Activated CD4-positive, alpha-beta T cell treated with anti-CD3 and anti-CD28 coated beads for 1 hour (primary cell): ENCODE results near the gene PSMB7.

Experiments used
- DNase-seq: peaks from one replicate; pipeline ENCODE4 v3.0.0-alpha.2; 2020

The PSMB7 gene

DNA sequence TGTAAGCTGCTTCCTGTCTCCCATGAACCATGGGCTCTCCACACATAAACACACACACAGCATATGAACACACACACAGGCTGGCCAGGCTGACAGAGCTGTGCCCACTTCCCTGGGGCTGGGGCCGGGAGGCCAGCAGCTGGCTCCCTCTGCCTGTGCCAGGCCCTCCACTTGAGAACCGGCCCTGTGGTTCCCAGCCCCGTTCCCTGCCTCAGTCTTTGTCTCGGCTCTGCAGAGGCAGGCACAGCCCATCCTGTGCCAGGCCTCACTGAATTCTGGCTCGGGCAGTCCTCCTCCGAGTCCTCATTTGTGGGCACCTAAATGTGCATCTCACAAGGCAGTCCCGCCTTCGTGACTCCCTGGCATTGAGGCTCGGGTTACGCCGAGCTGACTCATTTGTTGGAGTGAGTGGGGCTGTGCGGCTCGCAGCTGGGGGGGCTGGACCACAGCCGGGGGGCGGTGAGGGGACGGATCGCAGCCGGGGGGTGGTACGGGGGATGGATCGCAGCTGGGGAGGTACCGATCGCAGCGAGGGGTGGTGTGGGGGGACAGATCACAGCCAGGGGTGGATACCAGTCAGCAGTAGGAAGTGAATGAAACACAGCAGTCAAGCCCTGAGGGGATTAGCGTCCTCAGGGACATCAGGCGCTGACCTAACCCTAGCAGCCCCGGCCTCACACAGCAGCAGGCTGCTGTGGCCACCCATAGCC lies 72.3 kb downstream of the PSMB7 start:
- DNase-seq, result no peak

DNA sequence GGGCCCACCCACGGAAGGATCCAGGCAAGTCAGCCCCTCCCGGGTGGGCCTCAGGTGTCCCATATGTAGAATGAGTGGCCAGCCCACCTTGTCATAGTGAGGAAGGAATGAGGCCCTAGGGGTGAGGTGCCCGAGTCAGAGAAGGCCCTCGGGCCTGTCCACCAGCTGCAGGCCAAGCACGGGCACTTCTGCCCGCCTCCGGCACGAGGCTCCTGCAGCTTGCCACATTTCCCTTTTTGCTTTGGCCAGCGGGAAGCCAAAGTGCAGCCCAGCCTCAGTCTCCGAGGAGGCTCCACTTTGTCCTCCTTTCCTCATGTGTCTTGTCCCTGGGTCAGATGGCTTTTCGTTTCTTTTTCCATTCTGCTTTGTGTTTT lies 72.9 kb downstream of the PSMB7 start:
- DNase-seq, result no peak

DNA sequence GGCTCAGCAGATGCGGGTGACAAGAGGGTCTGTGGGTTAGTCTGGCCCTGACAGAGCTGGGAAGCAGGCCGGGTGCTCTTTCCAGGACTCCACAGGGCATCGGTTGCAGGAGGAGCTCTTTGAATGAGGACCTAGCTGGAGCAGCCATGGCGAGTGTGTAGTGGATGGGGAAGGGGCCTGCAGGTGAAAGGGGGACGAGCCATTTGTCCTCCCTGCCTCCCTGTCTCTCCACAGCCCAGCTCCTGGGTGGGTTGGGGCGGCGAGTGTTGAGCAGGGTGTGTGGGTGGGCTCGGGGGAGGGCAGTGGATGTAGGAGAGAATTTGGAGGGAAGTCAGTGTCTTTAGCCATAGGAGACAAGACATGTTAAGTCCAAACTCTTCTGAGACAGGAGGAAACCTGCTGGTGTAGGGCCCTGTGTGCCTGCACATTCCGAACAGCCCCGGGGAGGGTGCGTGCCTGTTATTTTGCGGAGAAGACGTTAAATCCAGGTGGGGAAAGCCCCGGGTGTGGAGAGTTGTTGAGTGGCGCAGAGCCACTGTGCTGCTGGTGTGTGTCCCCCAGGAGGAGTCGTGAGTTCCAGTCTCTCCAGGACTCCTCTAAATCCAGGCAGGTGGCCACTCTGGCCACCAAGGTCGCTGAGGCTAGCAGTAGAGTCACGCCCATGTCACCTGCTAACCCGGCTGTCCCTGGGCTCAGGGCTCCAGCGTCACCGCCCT lies 73.6 kb downstream of the PSMB7 start:
- no peak for DNase-seq

DNA sequence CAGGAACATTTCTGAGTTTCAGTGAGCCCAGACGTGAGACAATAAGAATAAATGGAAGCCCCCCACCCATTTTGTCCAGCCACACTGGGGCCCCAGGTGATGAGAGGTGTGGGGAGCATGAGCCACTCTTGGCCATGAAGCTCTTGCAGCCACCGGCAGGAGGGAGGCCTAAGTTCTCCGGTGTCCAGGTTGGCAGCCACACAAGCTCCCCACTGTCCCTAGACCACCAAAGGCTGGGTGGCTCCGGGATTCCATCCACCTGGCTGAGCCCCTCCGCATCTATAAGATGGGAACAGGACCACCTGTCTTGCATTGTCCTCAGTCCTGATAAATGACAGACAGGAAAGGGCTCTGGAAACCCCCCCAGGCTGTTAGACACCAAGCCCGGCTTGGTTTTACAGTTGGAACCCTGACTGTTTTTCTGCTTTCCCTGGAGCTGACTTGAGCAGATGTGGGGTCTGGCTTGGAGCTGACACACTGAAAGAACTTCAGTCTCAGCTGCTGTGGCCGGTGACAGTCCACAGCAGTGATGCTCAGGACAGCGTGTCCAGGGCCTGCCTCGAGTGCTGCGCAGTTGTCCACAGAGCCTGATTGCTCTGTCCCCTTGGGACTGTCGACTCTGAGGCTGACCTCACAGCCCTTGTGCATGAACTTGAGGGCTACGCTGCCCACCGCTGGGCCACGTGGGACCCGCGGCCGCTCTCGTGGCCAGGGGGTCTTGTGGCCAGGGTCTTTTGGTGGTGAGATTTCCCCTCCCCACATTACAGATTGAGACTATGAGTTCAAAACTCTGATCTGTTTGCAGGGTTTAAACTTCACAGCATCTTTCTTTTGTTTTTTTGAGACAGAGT lies 74.8 kb downstream of the PSMB7 start:
- no peak for DNase-seq

DNA sequence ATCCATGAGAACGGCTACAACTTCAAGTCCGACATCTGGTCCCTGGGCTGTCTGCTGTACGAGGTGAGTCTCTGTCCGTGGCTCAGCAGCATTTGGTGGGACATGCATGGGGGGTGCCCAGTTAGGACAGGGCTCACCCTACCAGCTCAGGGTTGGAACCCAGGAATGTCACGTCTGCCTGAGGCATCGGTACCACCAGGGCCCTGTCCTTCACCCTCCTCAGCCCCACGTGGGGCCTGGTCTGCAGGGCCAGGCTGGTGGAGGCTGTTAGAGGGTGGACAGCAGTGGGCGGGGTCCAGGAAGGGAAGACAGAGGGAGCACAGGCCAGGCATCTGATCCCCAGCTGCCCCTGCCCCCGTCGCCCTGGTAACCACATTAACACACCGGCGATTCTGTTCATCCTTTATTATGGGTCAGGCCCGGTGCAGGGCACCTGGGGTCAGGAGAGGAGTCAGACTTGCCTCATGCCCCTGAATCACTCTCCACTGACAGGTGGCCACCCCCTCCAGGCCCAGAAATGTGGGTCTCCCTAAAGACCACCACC lies 75.6 kb downstream of the PSMB7 start:
- no peak for DNase-seq

DNA sequence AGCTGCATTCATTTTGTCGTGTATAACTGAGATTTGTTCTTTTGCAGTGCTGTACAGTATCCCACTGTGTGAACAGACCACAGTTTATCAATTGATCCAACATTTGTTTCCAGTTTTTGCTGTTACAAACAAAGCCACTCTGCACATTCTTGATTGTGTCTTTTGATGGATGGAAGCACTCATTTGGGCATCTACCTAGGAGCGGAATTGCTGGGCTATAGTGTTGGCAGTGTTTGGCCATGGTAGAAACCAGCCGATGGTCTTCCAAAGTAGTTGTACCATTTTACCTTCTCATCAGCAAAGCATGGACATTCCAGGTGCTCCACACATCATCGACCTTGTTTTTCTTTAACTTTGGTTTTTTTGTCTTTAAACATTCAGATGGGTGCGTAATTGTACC lies 77.7 kb downstream of the PSMB7 start:
- DNase-seq, result no peak

GRCh38 chr9:124335320-124335707 lies 79.9 kb downstream of the PSMB7 start:
- DNase-seq, result no peak

DNA sequence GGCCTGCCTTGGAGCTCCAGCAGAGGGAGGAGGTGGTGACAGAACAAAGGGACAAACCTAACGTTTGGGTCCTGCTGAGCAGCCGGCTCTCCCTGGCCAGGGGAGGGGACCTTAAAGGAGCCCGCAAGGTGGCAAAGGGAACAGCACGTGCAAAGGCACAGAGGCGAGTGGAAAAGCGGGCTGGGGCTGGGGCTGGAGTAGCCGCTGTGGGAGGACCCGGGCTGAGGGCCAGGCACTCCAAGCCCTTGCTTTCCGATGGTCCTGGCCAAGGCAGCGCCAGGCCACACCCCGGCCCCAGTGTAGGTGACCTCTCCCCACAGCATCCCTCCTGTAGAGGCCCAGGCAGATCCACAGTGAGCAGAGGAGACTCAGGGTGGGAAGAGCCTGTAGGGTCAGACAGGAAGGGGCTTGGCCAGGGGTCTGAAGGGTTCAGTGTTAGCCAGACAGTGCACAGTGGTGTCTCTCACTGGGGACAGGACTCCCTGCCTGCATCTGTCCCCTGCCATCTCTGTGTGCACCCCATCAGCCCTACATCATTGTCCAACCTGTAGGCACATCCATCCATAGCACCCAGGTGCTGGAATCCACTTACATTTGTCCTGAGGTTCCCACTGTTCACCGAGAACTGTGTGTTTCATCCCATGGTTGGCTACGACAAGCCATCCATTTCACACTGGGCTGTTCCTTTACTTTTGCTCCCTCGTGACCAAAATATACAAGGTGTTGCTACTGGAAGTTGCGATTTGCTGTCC lies 80.5 kb downstream of the PSMB7 start:
- no peak for DNase-seq

GRCh38 chr9:124333203-124333579 lies 82.1 kb downstream of the PSMB7 start:
- DNase-seq, result no peak

DNA sequence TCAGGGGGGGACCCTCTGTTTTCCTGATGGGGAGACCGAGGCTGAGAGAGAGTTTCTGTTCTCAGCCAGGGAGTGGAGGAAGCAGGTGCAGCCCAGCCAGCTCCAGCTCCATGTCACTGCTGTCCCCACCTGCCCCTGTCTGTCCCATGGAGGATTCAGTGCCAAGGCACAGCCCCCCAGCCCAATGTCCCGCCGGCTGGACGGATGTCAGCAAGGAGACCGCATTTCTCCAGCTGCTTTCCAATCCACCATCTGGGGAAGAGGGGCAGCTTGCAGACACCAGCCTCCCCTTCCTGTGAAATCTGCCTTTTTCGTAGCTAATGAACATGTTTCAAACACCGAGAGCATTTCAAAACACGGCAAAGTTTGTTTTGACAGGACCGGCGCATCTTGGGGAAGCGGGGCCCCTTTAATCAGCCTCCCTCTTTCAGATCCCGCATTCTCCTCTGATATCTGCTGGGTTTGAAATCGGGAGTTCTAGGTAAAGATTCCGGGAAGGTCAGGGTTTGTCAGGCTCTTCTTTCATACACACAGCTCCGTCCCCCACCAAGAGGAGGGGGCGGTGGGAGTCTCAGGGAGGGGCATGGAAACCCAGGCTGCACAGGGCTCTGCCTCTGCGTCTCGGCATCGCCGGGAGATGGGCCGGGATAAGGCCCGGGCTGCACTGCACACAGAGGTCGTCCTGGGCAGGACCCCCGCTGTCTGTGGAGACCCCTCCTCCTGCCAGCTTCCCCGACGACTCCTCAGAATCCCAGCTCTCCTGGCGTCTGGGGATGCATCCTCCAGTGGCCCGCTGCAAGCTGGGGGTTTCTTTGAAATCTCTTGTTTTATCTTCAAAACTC lies 82.7 kb downstream of the PSMB7 start:
- DNase-seq, result no peak

GRCh38 chr9:124331580-124331979 lies 83.7 kb downstream of the PSMB7 start:
- DNase-seq, result no peak

- no peak for DNase-seq
Observed at GRCh38 chr9:124330011-124330697, 85.1 kb downstream of the PSMB7 start.

DNA sequence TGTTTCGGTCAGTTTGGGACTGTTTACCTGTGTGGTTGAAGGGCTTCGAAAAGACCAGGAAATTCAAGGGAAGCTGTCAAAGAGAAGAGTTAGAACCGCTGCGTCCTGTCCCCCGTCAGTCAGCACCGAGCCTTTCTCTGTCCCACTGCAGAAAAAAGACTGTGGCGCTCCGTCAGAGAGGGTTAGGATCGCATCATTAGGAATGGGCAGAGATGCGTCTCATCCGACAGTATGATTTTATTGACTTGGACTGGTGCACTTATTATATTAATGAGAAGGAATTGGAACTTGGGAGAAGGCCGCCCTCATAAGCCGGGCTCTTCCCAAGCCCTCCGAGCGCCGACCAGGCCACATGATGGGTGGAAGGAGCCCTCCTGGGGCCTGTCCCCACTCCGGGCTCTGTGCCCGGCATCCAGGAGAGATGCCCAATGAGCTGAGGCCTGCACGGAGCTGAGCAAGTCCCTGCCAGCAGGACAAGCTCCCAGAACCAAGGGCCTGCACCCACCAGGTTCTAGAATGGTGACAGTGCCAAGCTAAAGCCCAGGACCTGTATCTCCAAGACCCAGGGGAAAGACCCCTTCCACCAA lies 85.9 kb downstream of the PSMB7 start:
- no peak for DNase-seq

DNA sequence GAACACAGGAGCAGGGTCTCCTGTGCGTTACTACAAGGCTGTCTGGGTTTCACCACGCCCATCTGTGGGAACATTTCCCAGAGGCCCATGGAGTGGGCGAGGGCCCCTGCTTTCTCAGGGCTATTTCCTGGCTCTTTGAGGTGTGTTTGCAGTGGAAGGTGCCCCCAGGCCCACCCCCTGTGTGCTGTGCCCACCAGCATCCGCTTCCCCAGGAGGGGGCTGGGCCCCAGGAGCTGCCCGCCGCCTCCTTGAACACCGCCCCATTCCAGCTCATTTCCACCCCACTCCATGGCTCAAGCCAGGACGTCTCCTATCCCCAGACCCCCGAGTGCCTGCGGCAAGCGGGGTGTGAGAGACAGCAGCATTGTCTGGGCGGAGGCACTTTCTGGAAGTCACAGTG lies 87.0 kb downstream of the PSMB7 start:
- no peak for DNase-seq

DNA sequence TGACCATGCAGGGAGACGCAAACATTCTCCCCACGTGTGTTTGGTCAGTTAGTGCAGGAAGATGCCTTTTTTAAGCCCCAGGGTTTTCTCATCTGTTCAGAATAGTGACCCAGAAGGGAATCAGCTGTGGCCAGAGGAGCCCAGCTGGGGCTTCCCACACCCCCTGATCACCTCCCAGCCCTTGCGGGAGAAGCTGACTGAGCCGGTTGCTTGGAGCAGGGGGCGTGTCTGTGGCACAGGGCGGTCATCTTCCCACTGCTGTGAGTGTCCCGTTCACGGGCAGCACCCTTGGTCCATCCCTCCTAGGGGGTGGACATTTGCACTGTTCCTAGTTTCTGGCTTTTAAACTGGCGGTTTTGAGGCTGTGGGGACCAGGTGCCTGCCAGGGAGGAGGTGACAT lies 87.8 kb downstream of the PSMB7 start:
- DNase-seq, result no peak

DNA sequence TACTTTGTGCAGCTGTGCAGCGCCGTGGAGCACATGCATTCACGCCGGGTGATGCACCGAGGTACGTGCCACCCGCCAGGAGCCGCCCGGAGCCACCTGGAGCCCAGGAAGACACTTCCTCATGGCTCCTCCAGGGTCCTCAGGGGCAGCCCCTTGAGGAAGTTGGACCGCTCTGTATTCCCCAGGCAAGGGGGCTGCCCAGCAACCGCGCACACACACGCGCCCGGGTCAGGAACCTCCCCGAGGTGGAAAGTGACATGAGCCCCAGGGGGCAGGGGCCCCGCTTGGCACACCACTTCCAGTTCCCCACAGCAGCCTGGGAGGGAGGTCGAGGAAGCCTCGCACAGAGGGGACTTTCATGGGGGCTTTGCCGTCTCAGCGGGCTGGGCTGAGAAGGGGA lies 88.9 kb downstream of the PSMB7 start:
- no peak for DNase-seq

- DNase-seq, result no peak
Observed at GRCh38 chr9:124325816-124326215, 89.4 kb downstream of the PSMB7 start.

DNA sequence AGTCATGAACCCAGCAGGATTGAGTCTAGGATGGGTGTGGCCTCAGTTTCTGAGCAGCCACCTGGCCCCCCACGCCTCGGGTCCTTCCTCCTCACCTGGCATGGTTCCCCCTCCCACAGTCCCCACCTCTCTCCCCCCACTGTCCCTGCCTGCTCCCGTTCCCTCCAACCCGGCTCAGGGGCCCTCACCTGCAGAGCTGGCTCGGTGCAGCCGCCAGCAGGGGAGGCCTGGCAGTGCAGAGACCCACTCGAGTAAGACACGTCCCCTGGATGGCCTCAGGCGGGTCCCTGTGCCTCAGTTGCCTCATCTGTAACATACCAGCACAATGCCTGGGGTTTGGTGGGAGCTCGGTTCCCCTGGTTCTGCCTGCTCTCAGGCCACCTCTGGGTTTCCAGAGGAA lies 91.3 kb downstream of the PSMB7 start:
- DNase-seq, result no peak

GRCh38 chr9:124322618-124323432 lies 92.4 kb downstream of the PSMB7 start:
- DNase-seq, result no peak

GRCh38 chr9:124321935-124322334 lies 93.3 kb downstream of the PSMB7 start:
- no peak for DNase-seq
